GM19455 (cell line): ENCODE data around the gene LYRM4.

Source experiments
- ATAC-seq: cut with Tn5 transposase; IDR thresholded peaks from one replicate; pipeline ENCODE4 v1.9.1; 2021; ENCODE audit not compliant: unreplicated experiment

The LYRM4 gene

GRCh38 chr6:5247201-5247600 is 13.5 kb downstream of the LYRM4 start:
- ATAC-seq: no peak

GRCh38 chr6:5246141-5247097 is 14.3 kb downstream of the LYRM4 start:
- no peak for ATAC-seq

GRCh38 chr6:5243069-5243468 is 17.7 kb downstream of the LYRM4 start:
- no peak for ATAC-seq

- ATAC-seq: no peak
Measured at GRCh38 chr6:5241252-5241651, 19.5 kb downstream of the LYRM4 start.

GRCh38 chr6:5238336-5238735 is 22.4 kb downstream of the LYRM4 start:
- no peak for ATAC-seq

- ATAC-seq: no peak
Measured at GRCh38 chr6:5237805-5238204, 22.9 kb downstream of the LYRM4 start.

- ATAC-seq: no peak
Measured at GRCh38 chr6:5235830-5236229, 24.9 kb downstream of the LYRM4 start.

GRCh38 chr6:5234874-5235273 is 25.9 kb downstream of the LYRM4 start:
- ATAC-seq: no peak

GRCh38 chr6:5231289-5231688 is 29.5 kb downstream of the LYRM4 start:
- ATAC-seq: no peak

GRCh38 chr6:5230081-5230480 is 30.7 kb downstream of the LYRM4 start:
- ATAC-seq: no peak

- ATAC-seq: no peak
Measured at GRCh38 chr6:5229356-5229755, 31.4 kb downstream of the LYRM4 start.

- no peak for ATAC-seq
Measured at GRCh38 chr6:5223309-5223708, 37.4 kb downstream of the LYRM4 start.

GRCh38 chr6:5220443-5220842 is 40.3 kb downstream of the LYRM4 start:
- ATAC-seq: no peak

GRCh38 chr6:5219011-5219691 is 41.6 kb downstream of the LYRM4 start:
- no peak for ATAC-seq

- ATAC-seq: no peak
Measured at GRCh38 chr6:5217356-5217755, 43.4 kb downstream of the LYRM4 start.

- no peak for ATAC-seq
Measured at GRCh38 chr6:5215799-5216198, 45.0 kb downstream of the LYRM4 start.

GRCh38 chr6:5215159-5215558 is 45.6 kb downstream of the LYRM4 start:
- no peak for ATAC-seq

GRCh38 chr6:5214570-5215052 is 46.1 kb downstream of the LYRM4 start:
- ATAC-seq: no peak

GRCh38 chr6:5213836-5214235 is 46.9 kb downstream of the LYRM4 start:
- ATAC-seq: no peak

GRCh38 chr6:5211492-5211891 is 49.3 kb downstream of the LYRM4 start:
- ATAC-seq: no peak

GRCh38 chr6:5208471-5208971 is 52.2 kb downstream of the LYRM4 start:
- ATAC-seq: no peak

- no peak for ATAC-seq
Measured at GRCh38 chr6:5208057-5208456, 52.7 kb downstream of the LYRM4 start.
